Small intestine (tissue), 7 donors: ENCODE results near the gene HBQ1. TPM values are rescaled to one million over a fixed set of nuclear protein-coding genes. Genes with fewer than 3 reads are reported as not detected.
"Not testable (repeated sequence)": the region's sequence is repeated elsewhere in the genome, so short reads cannot be mapped to it uniquely, and the experiment has no call there.

Experiments
- DNase-seq, 2 donors: peaks; one replicate each; pipeline versions ENCODE4 v3.0.0 to v3.0.0-alpha.2; 2013
- FAIRE-seq: peaks from 2 replicates; lab custom pipeline; 2012; peaks lifted over from hg19 to GRCh38; lab: Jason Lieb, UNC
- H3K27ac ChIP-seq, 3 donors: one replicate each; pipeline ENCODE4 v1.5.1; 2013; ENCODE audit warnings: low read length in 2 of 3, mild to moderate bottlenecking in 2 of 3, control low read depth in 1 of 3, inconsistent platforms in 1 of 3, low read depth in 1 of 3, moderate library complexity in 1 of 3
- H3K27me3 ChIP-seq, 3 donors: one replicate each; pipeline ENCODE4 v1.6.1; 2013; ENCODE audit warnings: low read length in 3 of 3, inconsistent platforms in 1 of 3; ENCODE audit not compliant: control insufficient read depth in 3 of 3, insufficient read depth in 3 of 3
- H3K36me3 ChIP-seq, 3 donors: one replicate each; pipeline ENCODE4 v1.6.1; 2013; ENCODE audit warnings: low read length in 3 of 3, inconsistent platforms in 1 of 3, low read depth in 1 of 3, mild to moderate bottlenecking in 1 of 3, moderate library complexity in 1 of 3; ENCODE audit not compliant: control insufficient read depth in 3 of 3, insufficient read depth in 2 of 3
- H3K4me1 ChIP-seq, 3 donors: one replicate each; pipeline ENCODE4 v1.6.1; 2013; ENCODE audit warnings: low read length in 2 of 3, inconsistent platforms in 1 of 3, low read depth in 1 of 3, mild to moderate bottlenecking in 1 of 3, moderate library complexity in 1 of 3; ENCODE audit not compliant: control insufficient read depth in 3 of 3, insufficient read depth in 2 of 3
- H3K4me3 ChIP-seq, 3 donors: one replicate each; pipeline ENCODE4 v1.5.1; 2013; ENCODE audit warnings: low read length in 3 of 3, control low read depth in 1 of 3, inconsistent platforms in 1 of 3, low read depth in 1 of 3, mild to moderate bottlenecking in 1 of 3, moderate library complexity in 1 of 3
- H3K9me3 ChIP-seq, 2 donors: one replicate each; pipeline ENCODE4 v1.6.1; 2013; ENCODE audit warnings: low read depth in 1 of 2, low read length in 1 of 2; ENCODE audit not compliant: control insufficient read depth in 2 of 2, insufficient read depth in 1 of 2
- WGBS, 3 donors: extraction: QIAGEN DNeasy Blood & Tissue Kit; methylation state at CpG; one replicate each; pipeline ENCODE4 v1.1.7; 2013; 5-methylcytosine and 5-hydroxymethylcytosine counted together
- polyA plus RNA-seq, 4 donors: library from polyadenylated mRNA; stranded (reverse) in 3 of 4; unstranded in 1 of 4; fragments of 200-250 nt in 3 of 4; fragments of 120-200 nt in 1 of 4; gene quantifications; one replicate each; pipeline versions ENCODE4 v1.2.1 to v1.2.3, GENCODE V29; 2013
- donor health status: healthy with polysubstance abuse.
- donor health status: control.
- donor health status: control.
- donor health status: Bipolar disorder and iron deficiency.
- donor health status: healthy.

HBQ1 gene
- polyA plus RNA-seq, 4 donors = 0.43 TPM; not detected in 3

DNA sequence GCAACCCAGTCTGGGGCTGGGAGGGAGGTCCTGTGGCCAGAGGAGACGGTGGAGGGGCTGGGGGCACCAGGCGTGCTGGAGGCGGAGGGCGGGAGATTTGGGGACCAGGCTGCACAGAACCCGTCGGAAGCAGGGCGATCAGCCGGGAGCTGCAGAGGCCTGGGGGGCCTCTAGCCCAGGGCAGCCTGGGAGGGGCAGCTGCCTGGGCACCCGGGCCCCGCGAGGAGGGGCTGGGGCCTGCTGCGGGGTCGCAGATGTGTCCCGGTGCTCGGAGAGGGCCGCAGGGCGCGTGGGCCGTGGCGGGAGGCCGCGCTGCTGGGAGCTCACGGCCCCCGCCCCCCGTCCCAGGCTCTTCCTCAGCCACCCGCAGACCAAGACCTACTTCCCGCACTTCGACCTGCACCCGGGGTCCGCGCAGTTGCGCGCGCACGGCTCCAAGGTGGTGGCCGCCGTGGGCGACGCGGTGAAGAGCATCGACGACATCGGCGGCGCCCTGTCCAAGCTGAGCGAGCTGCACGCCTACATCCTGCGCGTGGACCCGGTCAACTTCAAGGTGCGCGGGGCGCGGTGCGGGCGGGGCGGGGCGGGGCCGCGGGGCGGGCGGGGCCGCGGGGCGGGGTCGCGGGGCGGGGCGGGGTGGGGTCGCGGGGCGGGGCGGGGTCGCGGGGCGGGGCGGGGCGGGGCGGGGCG, 16.0 kb upstream of the HBQ1 start:
- H3K36me3 ChIP-seq, H3K27ac ChIP-seq, FAIRE-seq, H3K4me3 ChIP-seq, H3K9me3 ChIP-seq, DNase-seq, H3K4me1 ChIP-seq: not testable (repeated sequence)
- H3K27me3 ChIP-seq = peaks cover 5 to 53% (median 28%) of the 10 kb centered on the region in 3 donors
- 1% methylated on average over 30 of the region's 80 CpGs; no CpG with 5 or more reads in 2 of the 3 donors for WGBS, 3 donors

DNA sequence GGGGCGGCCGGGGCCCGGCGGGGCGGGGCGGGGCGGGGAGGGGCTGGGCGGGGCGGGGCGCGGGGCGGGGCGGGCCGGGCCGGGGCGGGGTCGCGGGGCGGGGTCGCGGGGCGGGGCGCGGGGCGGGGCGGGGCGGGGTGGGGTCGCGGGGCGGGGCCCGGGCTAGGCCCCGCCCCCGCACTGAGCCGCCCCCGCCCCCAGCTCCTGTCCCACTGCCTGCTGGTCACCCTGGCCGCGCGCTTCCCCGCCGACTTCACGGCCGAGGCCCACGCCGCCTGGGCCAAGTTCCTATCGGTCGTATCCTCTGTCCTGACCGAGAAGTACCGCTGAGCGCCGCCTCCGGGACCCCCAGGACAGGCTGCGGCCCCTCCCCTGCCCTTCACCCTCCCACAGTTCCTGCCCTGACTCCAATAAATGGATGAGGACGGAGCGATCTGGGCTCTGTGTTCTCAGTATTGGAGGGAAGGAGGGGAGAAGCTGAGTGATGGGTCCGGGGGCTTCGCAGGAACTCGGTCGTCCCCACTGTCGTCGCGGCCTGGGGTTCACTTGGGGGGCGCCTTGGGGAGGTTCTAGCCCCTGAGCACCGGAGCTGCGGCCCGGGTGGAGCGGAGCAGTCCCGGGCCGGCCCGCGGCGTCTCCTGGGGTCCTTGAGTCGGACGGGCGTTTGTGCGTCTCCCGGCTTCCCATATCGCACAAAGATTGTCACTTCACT, 15.3 kb upstream of the HBQ1 start:
- DNase-seq (no peak), FAIRE-seq (no peak)
- Histone ChIP-seq H3K4me3 (no peak overlapping the region), H3K27me3 (peaks cover 5 to 52% (median 31%) of the 10 kb centered on the region in 3 donors), H3K27ac (no peak overlapping the region), H3K9me3 (no peaks in the 10 kb centered on the region), H3K4me1 (peaks cover 0 to 6% (median 3%) of the 10 kb centered on the region in 3 donors), H3K36me3 (no peaks in the 10 kb centered on the region)
- WGBS, 3 donors = 4 to 12% (median 6%) methylated on average over 30 to 52 of the region's 77 CpGs

GRCh38 chr16:165539-166374, 14.5 kb upstream of the HBQ1 start, which contains the start of gene HBM:
HBM (plus strand) TSS chr16:165978; CDS start chr16:165998, 20 bp downstream.
- FAIRE-seq = no peak
- no peak for DNase-seq
- H3K4me3 ChIP-seq = no peak within 1 kb of the TSS

DNA sequence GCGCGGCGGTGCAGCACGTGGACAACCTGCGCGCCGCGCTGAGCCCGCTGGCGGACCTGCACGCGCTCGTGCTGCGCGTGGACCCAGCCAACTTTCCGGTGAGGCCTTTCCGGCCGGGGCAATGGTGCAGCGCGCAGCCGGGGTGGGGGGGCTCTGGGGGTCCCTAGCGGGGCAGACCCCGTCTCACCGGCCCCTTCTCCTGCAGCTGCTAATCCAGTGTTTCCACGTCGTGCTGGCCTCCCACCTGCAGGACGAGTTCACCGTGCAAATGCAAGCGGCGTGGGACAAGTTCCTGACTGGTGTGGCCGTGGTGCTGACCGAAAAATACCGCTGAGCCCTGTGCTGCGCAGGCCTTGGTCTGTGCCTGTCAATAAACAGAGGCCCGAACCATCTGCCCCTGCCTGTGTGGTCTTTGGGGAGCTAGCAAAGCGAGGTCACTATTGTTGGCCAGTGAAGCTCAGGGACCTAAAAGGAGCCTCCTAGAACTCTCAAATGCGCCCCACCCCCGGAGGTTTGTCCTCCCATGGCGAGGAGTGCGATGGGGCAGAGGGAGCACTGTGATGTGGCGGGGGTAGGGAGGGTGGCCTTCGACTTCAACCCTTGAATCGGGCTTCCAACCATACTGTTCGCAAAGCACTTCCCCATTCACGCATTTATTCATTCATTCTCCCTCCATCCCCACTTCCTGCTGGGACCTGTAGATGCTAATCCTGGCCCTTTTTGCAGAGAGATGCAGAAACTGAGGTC, 13.7 kb upstream of the HBQ1 start:
- Histone ChIP-seq H3K4me3 (no peak overlapping the region), H3K36me3 (no peaks in the 10 kb centered on the region), H3K27me3 (peaks cover 5 to 58% (median 34%) of the 10 kb centered on the region in 3 donors), H3K9me3 (no peaks in the 10 kb centered on the region), H3K4me1 (peaks cover 0 to 6% (median 3%) of the 10 kb centered on the region in 3 donors), H3K27ac (no peak overlapping the region)
- WGBS, 3 donors = 5 to 6% (median 5%) methylated on average over 42 to 45 of the region's 45 CpGs
- no peak for DNase-seq
- FAIRE-seq = no peak

More at GRCh38 chr16:165539-166374, 14.5 kb upstream of the HBQ1 start, which contains the start of gene HBM:
- Histone ChIP-seq H3K4me1 (peaks cover 0 to 6% (median 3%) of the 10 kb centered on the region in 3 donors), H3K27me3 (peaks cover 5 to 58% (median 33%) of the 10 kb centered on the region in 3 donors), H3K36me3 (no peaks in the 10 kb centered on the region), H3K27ac (no peak within 1 kb of the TSS), H3K9me3 (no peaks in the 10 kb centered on the region)
- WGBS, 3 donors = 3 to 4% (median 3%) methylated on average over 59 to 75 of the region's 75 CpGs

- H3K4me1 ChIP-seq = peaks cover 0 to 6% (median 3%) of the 10 kb centered on the region in 3 donors
- H3K27me3 ChIP-seq = peaks cover 5 to 61% (median 34%) of the 10 kb centered on the region in 3 donors
- DNase-seq = no peak
- H3K36me3 ChIP-seq = no peaks in the 10 kb centered on the region
- no peak for FAIRE-seq
- H3K9me3 ChIP-seq = no peaks in the 10 kb centered on the region
- H3K27ac ChIP-seq = no peak overlapping the region
- 9 to 18% (median 10%) methylated on average over 10 to 11 of the region's 11 CpGs for WGBS, 3 donors
- H3K4me3 ChIP-seq = no peak overlapping the region
Observed at GRCh38 chr16:167122-167690, 13.1 kb upstream of the HBQ1 start.

DNA sequence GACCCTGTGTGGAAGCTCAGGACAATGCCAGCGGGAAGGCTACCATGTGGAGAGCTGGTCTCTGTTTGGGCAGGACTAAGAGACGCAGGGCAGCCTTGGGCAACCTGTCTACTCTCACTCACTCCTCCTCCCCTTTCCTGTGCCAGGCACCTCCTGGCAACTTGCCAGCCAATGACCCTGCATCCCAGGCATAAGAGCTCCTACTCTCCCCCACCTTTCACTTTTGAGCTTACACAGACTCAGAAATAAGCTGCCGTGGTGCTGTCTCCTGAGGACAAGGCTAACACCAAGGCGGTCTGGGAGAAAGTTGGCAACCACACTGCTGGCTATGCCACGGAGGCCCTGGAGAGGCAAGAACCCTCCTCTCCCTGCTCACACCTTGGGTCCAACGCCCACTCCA, 11.8 kb upstream of the HBQ1 start:
- no peak for FAIRE-seq
- H3K27me3 ChIP-seq = peaks cover 5 to 63% (median 36%) of the 10 kb centered on the region in 3 donors
- H3K36me3 ChIP-seq = no peaks in the 10 kb centered on the region
- no peak for DNase-seq
- H3K27ac ChIP-seq = no peak overlapping the region
- H3K4me3 ChIP-seq = no peak overlapping the region
- peaks cover 0 to 6% (median 3%) of the 10 kb centered on the region in 3 donors for H3K4me1 ChIP-seq
- no peaks in the 10 kb centered on the region for H3K9me3 ChIP-seq
- 41 to 68% (median 61%) methylated on average over 5 to 6 of the region's 6 CpGs for WGBS, 3 donors

- H3K27me3 ChIP-seq = peaks cover 5 to 65% (median 36%) of the 10 kb centered on the region in 3 donors
- H3K27ac ChIP-seq = no peak overlapping the region
- FAIRE-seq (no peak), DNase-seq (no peak)
- no peaks in the 10 kb centered on the region for H3K36me3 ChIP-seq
- 26 to 31% (median 27%) methylated on average over 3 of the region's 3 CpGs for WGBS, 3 donors
- no peaks in the 10 kb centered on the region for H3K9me3 ChIP-seq
- no peak overlapping the region for H3K4me3 ChIP-seq
- peaks cover 0 to 6% (median 3%) of the 10 kb centered on the region in 3 donors for H3K4me1 ChIP-seq
Observed at GRCh38 chr16:169014-169413, 11.2 kb upstream of the HBQ1 start.
